ENCODE data around the gene MBD3L2B. TPM values are rescaled to one million over a fixed set of nuclear protein-coding genes. Genes with fewer than 3 reads are reported as not detected.

The MBD3L2B gene
- total and polyA plus RNA-seq, 9 of the 15 experiments (the other 6 are each of a cell fraction or from before 2014, with no cell fraction given): not detected

- TF ChIP-seq, protein P1, sequence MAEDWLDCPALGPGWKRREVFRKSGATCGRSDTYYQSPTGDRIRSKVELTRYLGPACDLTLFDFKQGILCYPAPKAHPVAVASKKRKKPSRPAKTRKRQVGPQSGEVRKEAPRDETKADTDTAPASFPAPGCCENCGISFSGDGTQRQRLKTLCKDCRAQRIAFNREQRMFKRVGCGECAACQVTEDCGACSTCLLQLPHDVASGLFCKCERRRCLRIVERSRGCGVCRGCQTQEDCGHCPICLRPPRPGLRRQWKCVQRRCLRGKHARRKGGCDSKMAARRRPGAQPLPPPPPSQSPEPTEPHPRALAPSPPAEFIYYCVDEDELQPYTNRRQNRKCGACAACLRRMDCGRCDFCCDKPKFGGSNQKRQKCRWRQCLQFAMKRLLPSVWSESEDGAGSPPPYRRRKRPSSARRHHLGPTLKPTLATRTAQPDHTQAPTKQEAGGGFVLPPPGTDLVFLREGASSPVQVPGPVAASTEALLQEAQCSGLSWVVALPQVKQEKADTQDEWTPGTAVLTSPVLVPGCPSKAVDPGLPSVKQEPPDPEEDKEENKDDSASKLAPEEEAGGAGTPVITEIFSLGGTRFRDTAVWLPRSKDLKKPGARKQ (CRISPR knock-in tag; IDR thresholded peaks at IDR 0.05): no peak
- TF ChIP-seq SIN3B (IDR thresholded peaks at IDR 0.05; ENCODE audit: low read depth) (peak; percentile 76), THAP12 (CRISPR knock-in tag; IDR thresholded peaks at IDR 0.05) (no peak; the same call in 1 of the 2 replicates), RBM25 (IDR thresholded peaks at IDR 0.05; ENCODE audit: low read depth, low read length, severe bottlenecking) (no peak), HMGXB4 (CRISPR knock-in tag; IDR thresholded peaks at IDR 0.05) (no peak), ZNF586 (CRISPR knock-in tag; conservative IDR thresholded peaks at IDR 0.05) (no peak), ZNF707 (CRISPR knock-in tag; conservative IDR thresholded peaks at IDR 0.05) (no peak), SP1 (CRISPR knock-in tag; IDR thresholded peaks at IDR 0.05) (peak; percentile 78; the same call in 1 of the 2 replicates), NONO (IDR thresholded peaks at IDR 0.05; ENCODE audit: low read depth in 2 of 2, low read length in 1 of 2) (no peak), ZKSCAN8 (CRISPR knock-in tag; IDR thresholded peaks at IDR 0.05) (no peak), CREBBP (IDR thresholded peaks at IDR 0.05; ENCODE audit: low read depth, low read length) (no peak), MAZ (CRISPR knock-in tag; conservative IDR thresholded peaks at IDR 0.05 in 1 of 2, IDR thresholded peaks at IDR 0.05 in 1 of 2) (peak; percentile 51 to 59), TAF1 (IDR thresholded peaks at IDR 0.05; ENCODE audit: control insufficient read depth, extremely low read depth, insufficient read depth, low read length, severe bottlenecking) (peak; percentile 67), ATF4 (CRISPR knock-in tag; IDR thresholded peaks at IDR 0.05) (no peak)
- TF ChIP-seq, protein P2, sequence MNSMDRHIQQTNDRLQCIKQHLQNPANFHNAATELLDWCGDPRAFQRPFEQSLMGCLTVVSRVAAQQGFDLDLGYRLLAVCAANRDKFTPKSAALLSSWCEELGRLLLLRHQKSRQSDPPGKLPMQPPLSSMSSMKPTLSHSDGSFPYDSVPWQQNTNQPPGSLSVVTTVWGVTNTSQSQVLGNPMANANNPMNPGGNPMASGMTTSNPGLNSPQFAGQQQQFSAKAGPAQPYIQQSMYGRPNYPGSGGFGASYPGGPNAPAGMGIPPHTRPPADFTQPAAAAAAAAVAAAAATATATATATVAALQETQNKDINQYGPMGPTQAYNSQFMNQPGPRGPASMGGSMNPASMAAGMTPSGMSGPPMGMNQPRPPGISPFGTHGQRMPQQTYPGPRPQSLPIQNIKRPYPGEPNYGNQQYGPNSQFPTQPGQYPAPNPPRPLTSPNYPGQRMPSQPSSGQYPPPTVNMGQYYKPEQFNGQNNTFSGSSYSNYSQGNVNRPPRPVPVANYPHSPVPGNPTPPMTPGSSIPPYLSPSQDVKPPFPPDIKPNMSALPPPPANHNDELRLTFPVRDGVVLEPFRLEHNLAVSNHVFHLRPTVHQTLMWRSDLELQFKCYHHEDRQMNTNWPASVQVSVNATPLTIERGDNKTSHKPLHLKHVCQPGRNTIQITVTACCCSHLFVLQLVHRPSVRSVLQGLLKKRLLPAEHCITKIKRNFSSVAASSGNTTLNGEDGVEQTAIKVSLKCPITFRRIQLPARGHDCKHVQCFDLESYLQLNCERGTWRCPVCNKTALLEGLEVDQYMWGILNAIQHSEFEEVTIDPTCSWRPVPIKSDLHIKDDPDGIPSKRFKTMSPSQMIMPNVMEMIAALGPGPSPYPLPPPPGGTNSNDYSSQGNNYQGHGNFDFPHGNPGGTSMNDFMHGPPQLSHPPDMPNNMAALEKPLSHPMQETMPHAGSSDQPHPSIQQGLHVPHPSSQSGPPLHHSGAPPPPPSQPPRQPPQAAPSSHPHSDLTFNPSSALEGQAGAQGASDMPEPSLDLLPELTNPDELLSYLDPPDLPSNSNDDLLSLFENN (IDR thresholded peaks at IDR 0.05; ENCODE audit: low read depth in 2 of 2, low read length in 2 of 2): no peak; a peak in 1 of 4 replicates
Measured at GRCh38 chr19:7069042-7069903, 48.0 kb upstream of the MBD3L2B start, which contains the start of gene ZNF557 (continued).
